Activated B cell treated with CpG ODN at 0.5 μM for 24 hours (primary cell): ENCODE measurements around the gene ZNF524. TPM values are rescaled to one million over a fixed set of nuclear protein-coding genes. Genes with fewer than 3 reads are reported as not detected.

Experiments
- ATAC-seq: fragments of 200-7000 bp; cut with Tn5 transposase; one replicate; pipeline ENCODE4 v1.10.0; 2021; ENCODE audit warnings: low read depth, mild to moderate bottlenecking, moderate library complexity
- CTCF ChIA-PET: fragments of 350-600 bp; sonication (Branson Sonifier 250); formaldehyde crosslinking; loops from one replicate; lab custom pipeline; 2021; ENCODE audit warnings: antibody characterized with exemption; lab: Charles Lee
- POLR2A ChIA-PET: fragments of 350-600 bp; sonication (Branson Sonifier 250); formaldehyde crosslinking; loops from one replicate; lab custom pipeline; 2021; ENCODE audit warnings: antibody characterized with exemption; lab: Charles Lee
- DNase-seq: peaks from one replicate; pipeline ENCODE4 v3.0.0; 2022
- H3K27ac Mint-ChIP-seq: one replicate; pipeline ENCODE4 v1.8.0; 2020; ENCODE audit warnings: mixed read lengths
- H3K27me3 Mint-ChIP-seq: one replicate; pipeline ENCODE4 v1.8.0; 2021; ENCODE audit warnings: mixed read lengths
- H3K36me3 Mint-ChIP-seq: one replicate; pipeline ENCODE4 v1.8.0; 2021; ENCODE audit warnings: low read depth, mixed read lengths
- H3K4me1 Mint-ChIP-seq: one replicate; pipeline ENCODE4 v1.8.0; 2021; ENCODE audit warnings: mixed read lengths
- H3K4me3 Mint-ChIP-seq: one replicate; pipeline ENCODE4 v1.8.0; 2020; ENCODE audit warnings: mild to moderate bottlenecking, mixed read lengths
- H3K9me3 Mint-ChIP-seq: one replicate; pipeline ENCODE4 v1.8.0; 2020; ENCODE audit warnings: mixed read lengths
- intact Hi-C: fragments of 100-400 bp; cut with micrococcal nuclease; formaldehyde crosslinking; loops from one replicate; pipeline ENCODE4 v1.15.1; 2024
- total RNA-seq: library from RNA; stranded (reverse); gene quantifications from 2 replicates; pipeline ENCODE4 v1.2.3, GENCODE V29; 2022
- TF ChIP-seq, protein P1 (sequence below): fragments of 200-600 bp; IDR thresholded peaks from one replicate; pipeline ENCODE4 v1.8.0; 2022; ENCODE audit warnings: antibody characterized with exemption, mild to moderate bottlenecking

The ZNF524 gene
- total RNA-seq, 1 donor from 2014 or later = 16.1 TPM

- ATAC-seq (peak; percentile 53), DNase-seq (peak; percentile 44)
- intact Hi-C loops = loop anchor here (2.0 kb wide), 1 partner anchor 69 kb away; no protein-coding TSS in a partner anchor
- H3K27me3 Mint-ChIP-seq = no peaks in the 10 kb centered on the region
- H3K4me3 Mint-ChIP-seq = peak overlapping the region; percentile 85
- H3K27ac Mint-ChIP-seq = peak overlapping the region; percentile 10
- ChIA-PET CTCF (interaction anchor here (0.8 kb wide), 1 partner anchor 47 kb away, joined by 3 read pairs; no protein-coding TSS in a partner anchor), POLR2A (interaction anchor here (0.6 to 5.7 kb wide), 5 partner anchors 14 to 1247 kb away, joined by 3 to 42 read pairs (median 3); partner anchors contain the start of genes FIZ1 and ZNF524)
- H3K9me3 Mint-ChIP-seq = no peaks in the 10 kb centered on the region
- H3K36me3 Mint-ChIP-seq = no peaks in the 10 kb centered on the region
- TF ChIP-seq, protein P1, sequence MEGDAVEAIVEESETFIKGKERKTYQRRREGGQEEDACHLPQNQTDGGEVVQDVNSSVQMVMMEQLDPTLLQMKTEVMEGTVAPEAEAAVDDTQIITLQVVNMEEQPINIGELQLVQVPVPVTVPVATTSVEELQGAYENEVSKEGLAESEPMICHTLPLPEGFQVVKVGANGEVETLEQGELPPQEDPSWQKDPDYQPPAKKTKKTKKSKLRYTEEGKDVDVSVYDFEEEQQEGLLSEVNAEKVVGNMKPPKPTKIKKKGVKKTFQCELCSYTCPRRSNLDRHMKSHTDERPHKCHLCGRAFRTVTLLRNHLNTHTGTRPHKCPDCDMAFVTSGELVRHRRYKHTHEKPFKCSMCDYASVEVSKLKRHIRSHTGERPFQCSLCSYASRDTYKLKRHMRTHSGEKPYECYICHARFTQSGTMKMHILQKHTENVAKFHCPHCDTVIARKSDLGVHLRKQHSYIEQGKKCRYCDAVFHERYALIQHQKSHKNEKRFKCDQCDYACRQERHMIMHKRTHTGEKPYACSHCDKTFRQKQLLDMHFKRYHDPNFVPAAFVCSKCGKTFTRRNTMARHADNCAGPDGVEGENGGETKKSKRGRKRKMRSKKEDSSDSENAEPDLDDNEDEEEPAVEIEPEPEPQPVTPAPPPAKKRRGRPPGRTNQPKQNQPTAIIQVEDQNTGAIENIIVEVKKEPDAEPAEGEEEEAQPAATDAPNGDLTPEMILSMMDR = no peak
- peaks cover 41% of the 10 kb centered on the region for H3K4me1 Mint-ChIP-seq
Measured at GRCh38 chr19:55585658-55586339, 14.3 kb upstream of the ZNF524 start.

DNA sequence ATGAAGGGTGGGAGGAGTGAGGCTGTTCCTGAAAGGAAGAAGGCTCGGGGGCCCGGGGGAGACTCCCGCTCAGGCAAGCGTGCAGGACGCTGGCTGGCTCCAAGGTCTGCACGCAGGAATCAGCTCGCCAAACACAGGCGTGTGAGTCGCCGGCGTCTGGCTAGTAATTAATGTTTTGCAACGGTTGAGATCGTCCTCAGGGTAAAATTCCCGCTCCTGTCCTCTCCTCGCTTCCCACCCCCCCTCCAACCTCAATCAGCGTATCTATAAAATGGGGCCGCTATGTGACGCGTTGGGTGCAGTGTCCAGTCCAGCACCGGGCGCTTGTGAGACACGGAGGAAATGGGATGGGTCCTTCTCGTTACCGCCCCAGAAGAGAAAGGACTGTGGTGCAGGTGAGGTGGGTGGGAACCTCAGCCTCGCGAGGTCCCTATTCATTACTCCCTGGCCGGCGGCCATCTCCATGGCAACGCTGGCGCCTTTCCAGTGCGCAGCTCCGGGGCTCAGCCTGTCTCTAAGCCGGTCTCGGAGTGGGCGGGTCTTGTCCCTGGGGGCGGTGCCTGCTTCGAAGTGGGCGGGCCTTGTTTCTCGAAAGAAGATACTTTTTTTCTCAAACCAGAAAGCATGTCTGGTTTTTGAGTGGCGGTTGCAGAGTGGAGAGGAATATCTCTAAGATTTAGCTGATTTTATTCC is 13.0 kb upstream of the ZNF524 start:
- H3K36me3 Mint-ChIP-seq = peaks cover 4% of the 10 kb centered on the region
- peak overlapping the region; percentile 72 for H3K27ac Mint-ChIP-seq
- peaks cover 29% of the 10 kb centered on the region for H3K4me1 Mint-ChIP-seq
- peak overlapping the region; percentile 85 for H3K4me3 Mint-ChIP-seq
- H3K9me3 Mint-ChIP-seq = no peaks in the 10 kb centered on the region
- POLR2A ChIA-PET = interaction anchor here (0.6 to 5.7 kb wide), 8 partner anchors 12 to 258 kb away, joined by 3 to 42 read pairs (median 4); partner anchors contain the start of genes FIZ1, U2AF2, ZNF524 and ZNF784
- ATAC-seq = peak; percentile 96
- H3K27me3 Mint-ChIP-seq = no peaks in the 10 kb centered on the region
- intact Hi-C loops = loop anchor here (1.0 to 2.0 kb wide), 4 partner anchors 12 to 70 kb away; partner anchors contain the start of genes FIZ1, ZNF784 and ZNF865
- DNase-seq = peak; percentile 89
- CTCF ChIA-PET = interaction anchor here (1.0 to 1.4 kb wide), 2 partner anchors 46 to 83 kb away, joined by 4 to 5 read pairs; no protein-coding TSS in a partner anchor
- TF ChIP-seq, protein P1 = no peak

GRCh38 chr19:55588738-55589137 is 11.3 kb upstream of the ZNF524 start:
- H3K4me1 Mint-ChIP-seq = peaks cover 29% of the 10 kb centered on the region
- DNase-seq (no peak), ATAC-seq (no peak)
- no peak overlapping the region for H3K27ac Mint-ChIP-seq
- POLR2A ChIA-PET = interaction anchor here (0.6 to 5.7 kb wide), 5 partner anchors 11 to 1707 kb away, joined by 3 to 42 read pairs (median 5); partner anchors contain the start of genes FIZ1, PRKCG and ZNF524
- no peak overlapping the region for H3K4me3 Mint-ChIP-seq
- CTCF ChIA-PET = no interaction called here
- intact Hi-C loops = no loop called here
- H3K27me3 Mint-ChIP-seq = no peaks in the 10 kb centered on the region
- H3K36me3 Mint-ChIP-seq = peaks cover 8% of the 10 kb centered on the region
- TF ChIP-seq, protein P1 = no peak
- H3K9me3 Mint-ChIP-seq = no peaks in the 10 kb centered on the region

DNA sequence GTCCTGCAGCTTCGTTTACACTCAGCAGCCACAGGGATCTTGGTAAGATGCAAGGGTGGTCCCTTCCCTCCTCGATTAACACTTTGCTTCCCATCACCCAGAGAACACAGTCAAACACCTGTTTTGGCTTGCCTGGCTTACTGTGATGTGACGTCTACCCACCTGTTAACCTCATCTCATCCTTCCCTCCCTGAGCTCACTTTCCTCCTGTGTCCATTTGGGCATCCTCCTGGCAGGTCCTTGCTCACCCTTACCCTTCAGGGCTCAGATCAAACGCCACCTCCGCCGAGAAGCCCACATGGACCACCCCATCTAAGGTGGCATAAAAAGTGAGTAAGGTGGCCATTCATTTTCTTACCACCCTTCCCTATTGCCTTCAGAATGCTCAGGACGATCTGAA is 10.0 kb upstream of the ZNF524 start:
- CTCF ChIA-PET = no interaction called here
- Mint-ChIP-seq H3K36me3 (peaks cover 16% of the 10 kb centered on the region), H3K4me1 (peaks cover 25% of the 10 kb centered on the region), H3K27me3 (no peaks in the 10 kb centered on the region), H3K4me3 (no peak overlapping the region), H3K27ac (no peak overlapping the region), H3K9me3 (no peaks in the 10 kb centered on the region)
- DNase-seq (no peak), ATAC-seq (no peak)
- POLR2A ChIA-PET = interaction anchor here (1.7 kb wide), 1 partner anchor 9 kb away, joined by 5 read pairs; the partner anchor contains the start of genes FIZ1 and ZNF524
- intact Hi-C loops = no loop called here
- TF ChIP-seq, protein P1 = no peak
